ENCODE measurements around the gene ST8SIA4. TPM values are rescaled to one million over a fixed set of nuclear protein-coding genes. Genes with fewer than 3 reads are reported as not detected.

The ST8SIA4 gene
- total RNA-seq, 1 experiment from 2014 or later, result 0.47 TPM

GRCh38 chr5:100761192-100761591 is 141.9 kb downstream of the ST8SIA4 start:
- Histone ChIP-seq H3K9me3 (ENCODE audit: low read depth, low read length, poor library complexity, severe bottlenecking) (no peaks in the 10 kb centered on the region), H3K4me3 (ENCODE audit: low read depth, low read length, poor library complexity, severe bottlenecking) (no peak overlapping the region), H3K4me1 (ENCODE audit: insufficient read depth, low read length, poor library complexity, severe bottlenecking) (no peaks in the 10 kb centered on the region), H3K36me3 (ENCODE audit: insufficient read depth, low read length, poor library complexity, severe bottlenecking) (no peaks in the 10 kb centered on the region), H3K27ac (ENCODE audit: low read depth, low read length, poor library complexity, severe bottlenecking) (no peak overlapping the region), H3K27me3 (replicated peaks; ENCODE audit: insufficient read depth, low read depth, low read length, poor library complexity) (no peaks in the 10 kb centered on the region)
- intact Hi-C loops (cut with micrococcal nuclease; ENCODE audit: unreplicated experiment), result no loop called here
- ChIA-PET POLR2A (ENCODE audit: low non-redundant PET) (no interaction called here), CTCF (no interaction called here)
- BruUV-seq (replicated peaks), result no TSS peak
- peak; percentile 12 for DNase-seq (ENCODE audit: low spot score)
- TF ChIP-seq CTCF (conservative IDR thresholded peaks at IDR 0.05; ENCODE audit: low read depth, low read length), result no peak
- no peak for TF ChIP-seq EZH2 (IDR thresholded peaks at IDR 0.05; ENCODE audit: borderline replicate concordance, low read depth, low read length, poor library complexity, severe bottlenecking)

- Histone ChIP-seq H3K9me3 (ENCODE audit: low read depth, low read length, poor library complexity, severe bottlenecking) (no peaks in the 10 kb centered on the region), H3K36me3 (ENCODE audit: insufficient read depth, low read length, poor library complexity, severe bottlenecking) (no peaks in the 10 kb centered on the region), H3K27me3 (replicated peaks; ENCODE audit: insufficient read depth, low read depth, low read length, poor library complexity) (no peaks in the 10 kb centered on the region), H3K4me1 (ENCODE audit: insufficient read depth, low read length, poor library complexity, severe bottlenecking) (no peaks in the 10 kb centered on the region), H3K27ac (ENCODE audit: low read depth, low read length, poor library complexity, severe bottlenecking) (no peak overlapping the region), H3K4me3 (ENCODE audit: low read depth, low read length, poor library complexity, severe bottlenecking) (no peak overlapping the region)
- POLR2A ChIA-PET (ENCODE audit: low non-redundant PET), result no interaction called here
- intact Hi-C loops (cut with micrococcal nuclease; ENCODE audit: unreplicated experiment), result no loop called here
- no peak for DNase-seq (ENCODE audit: low spot score)
- TF ChIP-seq CTCF (conservative IDR thresholded peaks at IDR 0.05; ENCODE audit: low read depth, low read length) (no peak), EZH2 (IDR thresholded peaks at IDR 0.05; ENCODE audit: borderline replicate concordance, low read depth, low read length, poor library complexity, severe bottlenecking) (no peak)
- BruUV-seq (replicated peaks), result no TSS peak
- CTCF ChIA-PET, result no interaction called here
Observed at GRCh38 chr5:100760688-100761087, 142.4 kb downstream of the ST8SIA4 start.

DNA sequence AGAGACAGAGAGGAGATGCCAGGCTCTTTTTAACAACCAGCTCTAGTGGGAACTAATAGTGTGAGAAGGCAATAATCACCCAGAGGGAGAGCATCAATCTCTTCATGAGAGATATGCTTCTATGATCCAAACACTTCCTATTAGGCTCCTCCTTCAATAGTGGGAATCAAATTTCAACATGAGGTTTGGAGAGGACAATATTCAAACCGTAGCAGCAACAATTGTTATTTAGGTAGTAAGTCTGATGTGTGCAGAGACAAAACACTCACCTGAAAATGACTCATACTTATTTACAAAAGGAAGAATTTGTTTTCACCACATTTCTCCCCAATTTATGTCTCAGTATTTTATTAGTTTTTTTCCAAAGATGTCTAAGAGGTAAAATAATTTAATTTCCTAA is 144.3 kb downstream of the ST8SIA4 start:
- Histone ChIP-seq H3K4me1 (ENCODE audit: insufficient read depth, low read length, poor library complexity, severe bottlenecking) (no peaks in the 10 kb centered on the region), H3K36me3 (ENCODE audit: insufficient read depth, low read length, poor library complexity, severe bottlenecking) (no peaks in the 10 kb centered on the region), H3K4me3 (ENCODE audit: low read depth, low read length, poor library complexity, severe bottlenecking) (no peak overlapping the region), H3K27me3 (replicated peaks; ENCODE audit: insufficient read depth, low read depth, low read length, poor library complexity) (no peaks in the 10 kb centered on the region), H3K27ac (ENCODE audit: low read depth, low read length, poor library complexity, severe bottlenecking) (no peak overlapping the region), H3K9me3 (ENCODE audit: low read depth, low read length, poor library complexity, severe bottlenecking) (no peaks in the 10 kb centered on the region)
- no peak for TF ChIP-seq CTCF (conservative IDR thresholded peaks at IDR 0.05; ENCODE audit: low read depth, low read length)
- no peak for TF ChIP-seq EZH2 (IDR thresholded peaks at IDR 0.05; ENCODE audit: borderline replicate concordance, low read depth, low read length, poor library complexity, severe bottlenecking)
- intact Hi-C loops (cut with micrococcal nuclease; ENCODE audit: unreplicated experiment), result no loop called here
- CTCF ChIA-PET, result no interaction called here
- BruUV-seq (replicated peaks), result no TSS peak
- POLR2A ChIA-PET (ENCODE audit: low non-redundant PET), result no interaction called here
- DNase-seq (ENCODE audit: low spot score), result no peak

Data from A673 (cell line).